ENCODE data around the gene AATK. TPM values are rescaled to one million over a fixed set of nuclear protein-coding genes. Genes with fewer than 3 reads are reported as not detected.

The AATK gene
- total RNA-seq, 2 experiments from 2014 or later, result 0.25 to 0.82 TPM

DNA sequence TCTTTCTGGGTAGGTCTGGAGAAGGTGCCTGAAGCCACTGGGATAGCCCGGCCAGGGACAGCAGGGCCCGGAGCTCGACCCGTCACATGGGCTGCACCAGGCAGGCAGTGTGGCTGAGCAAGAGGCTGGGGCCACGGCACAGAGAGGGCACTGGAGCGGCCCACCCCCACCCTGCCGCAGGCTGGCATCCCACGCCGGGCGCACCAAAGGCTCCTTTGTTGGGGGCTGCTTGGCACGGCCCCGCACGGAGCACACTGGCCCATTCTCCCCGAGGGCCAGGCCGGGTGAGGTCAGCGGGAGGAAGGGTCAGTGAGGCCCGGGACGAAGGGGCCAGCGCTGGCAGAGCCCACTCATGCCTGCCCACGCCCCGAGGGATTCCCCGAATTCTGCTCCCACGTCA, 37.2 kb downstream of the AATK start:
- Histone ChIP-seq H3K27ac (ENCODE audit: low read depth in 1 of 2, low read length in 2 of 2) (no peak overlapping the region), H3K36me3 (ENCODE audit: insufficient read depth, low read length) (no peaks in the 10 kb centered on the region), H3K27me3 (ENCODE audit: control insufficient read depth in 1 of 2, insufficient read depth in 2 of 2, low read length in 2 of 2) (no peaks in the 10 kb centered on the region), H3K4me3 (ENCODE audit: low read length) (no peak overlapping the region), H3K9me3 (ENCODE audit: control insufficient read depth in 1 of 2, insufficient read depth in 1 of 2, low read length in 2 of 2) (no peaks in the 10 kb centered on the region), H3K4me1 (ENCODE audit: insufficient read depth, low read length) (no peaks in the 10 kb centered on the region)
- DNase-seq (no peak), ATAC-seq (ENCODE audit: poor library complexity) (no peak)
- no peaks in the 10 kb centered on the region for H3K4me1 Mint-ChIP-seq (ENCODE audit: low read depth)
- no peaks in the 10 kb centered on the region for H3K36me3 Mint-ChIP-seq (ENCODE audit: low read depth)
- no peak overlapping the region for H3K27ac Mint-ChIP-seq
- no peaks in the 10 kb centered on the region for H3K27me3 Mint-ChIP-seq
- ChIA-PET CTCF (no interaction called here), POLR2A (no interaction called here)
- intact Hi-C loops (cut with DNase I, micrococcal nuclease), result no loop called here
- no peak overlapping the region for H3K4me3 Mint-ChIP-seq
- H3K9me3 Mint-ChIP-seq, result no peaks in the 10 kb centered on the region
- TF ChIP-seq, protein P1, sequence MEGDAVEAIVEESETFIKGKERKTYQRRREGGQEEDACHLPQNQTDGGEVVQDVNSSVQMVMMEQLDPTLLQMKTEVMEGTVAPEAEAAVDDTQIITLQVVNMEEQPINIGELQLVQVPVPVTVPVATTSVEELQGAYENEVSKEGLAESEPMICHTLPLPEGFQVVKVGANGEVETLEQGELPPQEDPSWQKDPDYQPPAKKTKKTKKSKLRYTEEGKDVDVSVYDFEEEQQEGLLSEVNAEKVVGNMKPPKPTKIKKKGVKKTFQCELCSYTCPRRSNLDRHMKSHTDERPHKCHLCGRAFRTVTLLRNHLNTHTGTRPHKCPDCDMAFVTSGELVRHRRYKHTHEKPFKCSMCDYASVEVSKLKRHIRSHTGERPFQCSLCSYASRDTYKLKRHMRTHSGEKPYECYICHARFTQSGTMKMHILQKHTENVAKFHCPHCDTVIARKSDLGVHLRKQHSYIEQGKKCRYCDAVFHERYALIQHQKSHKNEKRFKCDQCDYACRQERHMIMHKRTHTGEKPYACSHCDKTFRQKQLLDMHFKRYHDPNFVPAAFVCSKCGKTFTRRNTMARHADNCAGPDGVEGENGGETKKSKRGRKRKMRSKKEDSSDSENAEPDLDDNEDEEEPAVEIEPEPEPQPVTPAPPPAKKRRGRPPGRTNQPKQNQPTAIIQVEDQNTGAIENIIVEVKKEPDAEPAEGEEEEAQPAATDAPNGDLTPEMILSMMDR (IDR thresholded peaks at IDR 0.05), result no peak

DNA sequence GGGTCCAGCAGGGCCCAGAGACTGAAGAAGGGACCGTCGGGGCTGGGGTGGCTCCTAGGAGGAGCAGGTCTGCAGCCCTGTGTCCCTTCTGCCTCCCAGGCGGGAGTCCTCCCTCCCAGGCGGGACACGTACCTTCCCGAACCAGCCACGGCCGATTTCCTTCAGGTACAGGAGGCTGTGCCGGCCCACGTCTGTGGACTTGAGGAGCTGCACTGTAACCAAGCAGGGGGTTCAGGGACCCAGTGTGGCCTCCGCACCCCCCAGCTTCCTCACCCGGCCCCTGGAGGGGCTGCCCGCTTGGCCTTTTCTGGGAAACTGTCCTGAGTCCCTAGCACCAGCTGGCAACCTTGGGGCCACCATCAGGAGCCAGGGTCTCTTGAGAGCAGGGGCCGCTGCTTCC, 37.7 kb downstream of the AATK start:
- Mint-ChIP-seq H3K27me3 (no peaks in the 10 kb centered on the region), H3K4me1 (ENCODE audit: low read depth) (no peaks in the 10 kb centered on the region)
- POLR2A ChIA-PET, result no interaction called here

DNA sequence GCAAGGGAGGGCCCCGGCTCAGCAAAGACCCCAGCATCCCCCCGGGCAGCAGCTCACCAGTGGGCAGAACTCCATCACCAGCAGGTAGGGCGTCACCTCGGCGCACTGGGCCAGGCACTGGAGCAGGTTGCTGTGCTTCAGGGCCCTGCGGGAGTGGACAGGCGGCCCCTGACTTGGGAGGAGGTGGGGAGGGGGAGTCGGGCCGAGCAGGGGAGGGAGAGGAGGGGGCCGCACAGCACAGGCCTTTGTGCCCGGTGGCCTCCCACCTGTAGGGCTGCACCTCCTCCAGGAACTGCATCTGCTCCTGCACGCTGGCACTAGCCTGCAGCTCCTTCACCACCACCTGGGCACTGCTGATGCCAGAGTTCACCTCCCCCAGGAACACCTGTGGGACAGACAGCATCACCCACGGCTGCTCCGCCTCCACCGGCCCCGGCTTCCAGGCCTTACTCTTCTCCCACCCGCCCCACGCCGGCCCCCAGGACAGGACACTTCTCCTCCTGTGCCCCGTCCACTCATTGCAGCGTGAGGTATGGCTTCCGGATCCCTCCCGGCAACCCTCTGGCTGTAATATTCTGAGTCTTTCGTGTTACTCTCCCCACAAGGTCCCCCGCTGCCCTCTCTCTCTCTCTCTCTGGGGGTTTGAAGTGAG, 38.4 kb downstream of the AATK start:
- Histone ChIP-seq H3K4me3 (ENCODE audit: low read length) (no peak overlapping the region), H3K4me1 (ENCODE audit: insufficient read depth, low read length) (no peaks in the 10 kb centered on the region), H3K27ac (ENCODE audit: low read depth in 1 of 2, low read length in 2 of 2) (no peak overlapping the region), H3K27me3 (ENCODE audit: control insufficient read depth in 1 of 2, insufficient read depth in 2 of 2, low read length in 2 of 2) (no peaks in the 10 kb centered on the region), H3K9me3 (ENCODE audit: control insufficient read depth in 1 of 2, insufficient read depth in 1 of 2, low read length in 2 of 2) (no peaks in the 10 kb centered on the region), H3K36me3 (ENCODE audit: insufficient read depth, low read length) (no peaks in the 10 kb centered on the region)
- Mint-ChIP-seq H3K27me3 (no peaks in the 10 kb centered on the region), H3K36me3 (ENCODE audit: low read depth) (no peaks in the 10 kb centered on the region), H3K27ac (no peak overlapping the region), H3K4me3 (no peak overlapping the region), H3K4me1 (ENCODE audit: low read depth) (no peaks in the 10 kb centered on the region), H3K9me3 (no peaks in the 10 kb centered on the region)
- DNase-seq (no peak), ATAC-seq (ENCODE audit: poor library complexity) (no peak)
- TF ChIP-seq, protein P1 (IDR thresholded peaks at IDR 0.05), result no peak
- intact Hi-C loops (cut with DNase I, micrococcal nuclease), result no loop called here
- POLR2A ChIA-PET, result no interaction called here
- CTCF ChIA-PET, result no interaction called here

More for the DNA sequence above, 37.7 kb downstream of the AATK start:
- intact Hi-C loops (cut with DNase I, micrococcal nuclease), result no loop called here
- no peaks in the 10 kb centered on the region for H3K9me3 Mint-ChIP-seq
- H3K27me3 ChIP-seq (ENCODE audit: control insufficient read depth in 1 of 2, insufficient read depth in 2 of 2, low read length in 2 of 2), result no peaks in the 10 kb centered on the region
- DNase-seq, result no peak
- H3K9me3 ChIP-seq (ENCODE audit: control insufficient read depth in 1 of 2, insufficient read depth in 1 of 2, low read length in 2 of 2), result no peaks in the 10 kb centered on the region
- CTCF ChIA-PET, result no interaction called here
- H3K36me3 ChIP-seq (ENCODE audit: insufficient read depth, low read length), result no peaks in the 10 kb centered on the region
- no peak for ATAC-seq (ENCODE audit: poor library complexity)
- H3K4me1 ChIP-seq (ENCODE audit: insufficient read depth, low read length), result no peaks in the 10 kb centered on the region
- TF ChIP-seq, protein P1 (IDR thresholded peaks at IDR 0.05), result no peak
- no peak overlapping the region for H3K27ac ChIP-seq (ENCODE audit: low read depth in 1 of 2, low read length in 2 of 2)
- H3K27ac Mint-ChIP-seq, result no peak overlapping the region
- no peak overlapping the region for H3K4me3 Mint-ChIP-seq
- no peak overlapping the region for H3K4me3 ChIP-seq (ENCODE audit: low read length)
- H3K36me3 Mint-ChIP-seq (ENCODE audit: low read depth), result no peaks in the 10 kb centered on the region
